ENCODE measurements around the gene OPTN.

OPTN gene

DNA sequence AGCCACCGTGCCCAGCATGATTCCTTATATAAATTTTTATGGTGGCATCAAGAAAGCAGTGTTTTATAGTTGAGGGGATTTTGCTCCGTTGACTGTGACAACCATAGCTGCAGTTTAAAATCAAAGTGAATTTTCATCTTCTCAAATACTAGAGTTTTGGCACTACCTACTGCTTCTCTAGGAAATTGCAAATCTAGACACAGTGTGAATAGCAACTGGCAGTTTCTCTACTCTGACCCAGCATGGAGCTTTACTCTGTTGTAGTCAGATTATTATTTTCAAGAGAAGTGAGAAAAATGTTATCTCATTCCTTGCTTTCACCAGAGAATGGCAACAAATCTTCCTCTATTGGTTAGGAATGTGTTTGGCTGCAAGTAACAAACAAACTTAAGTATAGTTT lies 84.3 kb downstream of the OPTN start:
- DNase-seq (ENCODE audit: low spot score), result no peak

- DNase-seq (ENCODE audit: low spot score), result no peak
Observed at GRCh38 chr10:13184730-13185514, 85.0 kb downstream of the OPTN start.

GRCh38 chr10:13187135-13187534 lies 87.2 kb downstream of the OPTN start:
- no peak for DNase-seq (ENCODE audit: low spot score)

Measured in pons (tissue), 1 donor.